HepG2 (cell line): ENCODE data around the gene TXNRD2. TPM values are rescaled to one million over a fixed set of nuclear protein-coding genes. Genes with fewer than 3 reads are reported as not detected.

Source experiments
- ARID2 ChIP-seq: sonication (generic); formaldehyde crosslinking; IDR thresholded peaks from 2 replicates; pipeline ENCODE4 v1.8.1; 2022; ENCODE audit warnings: mild to moderate bottlenecking, missing genetic modification reagents, borderline replicate concordance
- HNF4A ChIP-seq: sonication (generic); formaldehyde crosslinking; IDR thresholded peaks from 2 replicates; pipeline ENCODE4 v1.4.0; 2020; ENCODE audit warnings: missing genetic modification reagents
- MBD4 ChIP-seq: IDR thresholded peaks from 2 replicates; pipeline ENCODE4 v1.6.1; 2012; ENCODE audit warnings: low read length, inconsistent platforms, borderline replicate concordance
- MYC ChIP-seq: sonication (generic); formaldehyde crosslinking; IDR thresholded peaks from 2 replicates; pipeline ENCODE4 v1.9.0; 2021; ENCODE audit warnings: missing genetic modification reagents, borderline replicate concordance
- MYNN ChIP-seq: sonication (generic); formaldehyde crosslinking; IDR thresholded peaks from 2 replicates; pipeline ENCODE4 v1.4.0; 2020; ENCODE audit warnings: mild to moderate bottlenecking, low read depth, missing genetic modification reagents
- PHB2 ChIP-seq: fragments of 450-650 bp; IDR thresholded peaks from 2 replicates; pipeline ENCODE4 v1.6.1; 2018; ENCODE audit not compliant: partially characterized antibody
- TFDP2 ChIP-seq: sonication (generic); formaldehyde crosslinking; IDR thresholded peaks from 2 replicates; pipeline ENCODE4 v1.4.0; 2020; ENCODE audit warnings: missing genetic modification reagents
- ZNF205 ChIP-seq: IDR thresholded peaks from 2 replicates; pipeline ENCODE4 v1.6.1; 2018; ENCODE audit warnings: missing biosample characterization, missing genetic modification reagents
- ZNF33A ChIP-seq: sonication (generic); formaldehyde crosslinking; IDR thresholded peaks from 2 replicates; pipeline ENCODE4 v1.5.1; 2020; ENCODE audit warnings: missing genetic modification reagents, mild to moderate bottlenecking, moderate library complexity, borderline replicate concordance
- ZNF747 ChIP-seq: sonication (generic); formaldehyde crosslinking; IDR thresholded peaks from 2 replicates; pipeline ENCODE4 v1.8.1; 2023; ENCODE audit warnings: missing genetic modification reagents, mild to moderate bottlenecking, borderline replicate concordance
- polyA plus RNA-seq, 8 experiments: library from polyadenylated mRNA; depleted of rRNA in 3 of 8; stranded (reverse) in 7 of 8; unstranded in 1 of 8; fragments of >200 nt; fragmentation: Illumina TruSeq in 4 of 8; extraction: Trizol in 4 of 8; gene quantifications; 2 replicates each; pipeline versions ENCODE4 v1.2.1 to v1.2.3, GENCODE V29; 2011 to 2016; ENCODE audit warnings: low read depth in 4 of 8, missing spikeins in 1 of 8, mixed read lengths in 1 of 8; ENCODE audit not compliant: insufficient read depth in 1 of 8
- total RNA-seq, 5 experiments: library from RNA; depleted of rRNA; stranded (reverse); fragments of >200 nt; fragmentation: Illumina TruSeq; extraction: Trizol; gene quantifications; 2 replicates each; pipeline ENCODE4 v1.2.3, GENCODE V29; 2016; ENCODE audit warnings: low read depth in 1 of 5
- TF ChIP-seq, protein P1 (sequence below): sonication (generic); formaldehyde crosslinking; IDR thresholded peaks from 2 replicates; pipeline ENCODE4 v1.5.1; 2020; ENCODE audit warnings: mild to moderate bottlenecking, missing genetic modification reagents, moderate library complexity
- TF ChIP-seq, protein P2 (sequence below): sonication (generic); formaldehyde crosslinking; IDR thresholded peaks from 2 replicates; pipeline ENCODE4 v1.4.0; 2020; ENCODE audit warnings: missing genetic modification reagents; ENCODE audit errors: not compliant biosample characterization
- TF ChIP-seq, protein P3 (sequence below): sonication (generic); formaldehyde crosslinking; IDR thresholded peaks from 2 replicates; pipeline ENCODE4 v1.4.0; 2020; ENCODE audit warnings: missing genetic modification reagents
- TF ChIP-seq, protein P4 (sequence below): sonication (generic); formaldehyde crosslinking; IDR thresholded peaks from 2 replicates; pipeline ENCODE4 v1.4.0; 2020; ENCODE audit warnings: mild to moderate bottlenecking, missing genetic modification reagents
- TF ChIP-seq, protein P5 (sequence below): sonication (generic); formaldehyde crosslinking; IDR thresholded peaks from 2 replicates; pipeline ENCODE4 v1.5.0; 2020; ENCODE audit warnings: missing genetic modification reagents, mild to moderate bottlenecking, borderline replicate concordance
- TF ChIP-seq, protein P6 (sequence below): sonication (generic); formaldehyde crosslinking; IDR thresholded peaks from 2 replicates; pipeline ENCODE4 v1.8.1; 2023; ENCODE audit warnings: missing genetic modification reagents, mild to moderate bottlenecking, borderline replicate concordance
- TF ChIP-seq, protein P7 (sequence below): sonication (generic); formaldehyde crosslinking; IDR thresholded peaks from 2 replicates; pipeline ENCODE4 v1.4.0; 2020; ENCODE audit warnings: missing genetic modification reagents, borderline replicate concordance

Gene TXNRD2
- total and polyA plus RNA-seq, 2 of the 13 experiments (the other 11 are each of a cell fraction or from before 2014, with no cell fraction given): 17.5 to 18.6 TPM

DNA sequence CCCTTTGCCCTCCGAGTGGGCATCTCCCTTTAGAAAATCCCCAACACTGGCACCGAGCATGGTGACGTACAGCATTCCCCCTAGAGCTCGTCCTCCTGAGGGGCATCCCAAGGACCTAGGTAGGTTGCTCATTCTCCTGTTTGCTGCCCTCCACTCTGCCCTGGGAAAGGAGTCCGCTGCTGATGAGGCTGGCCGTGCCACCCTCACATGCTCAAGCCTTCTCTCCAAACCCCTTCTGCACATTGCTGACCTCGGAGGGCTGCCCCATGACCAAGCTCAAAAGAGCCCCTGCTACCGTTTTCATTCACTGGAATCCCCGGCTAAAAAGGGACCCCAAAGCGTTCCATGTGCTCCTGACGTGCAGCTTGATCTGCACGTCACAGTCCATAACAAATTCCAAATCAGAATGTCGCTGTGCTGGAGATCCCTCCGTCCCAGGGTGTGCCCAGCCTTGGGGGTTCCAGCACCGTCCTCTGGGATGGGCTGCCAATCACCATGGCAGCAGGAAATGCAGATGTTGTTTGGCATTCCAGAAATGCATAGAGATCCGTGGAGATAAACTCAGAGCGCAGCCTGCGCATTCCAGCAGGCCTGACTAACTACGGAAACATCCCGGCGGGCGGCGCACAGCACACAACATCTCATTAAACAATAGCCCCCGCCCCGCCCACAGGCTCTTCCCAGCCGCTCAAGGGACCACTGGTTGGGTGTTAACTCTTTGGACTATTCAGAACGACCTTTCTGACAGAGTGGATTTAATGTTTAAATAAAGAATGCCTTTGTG is 60.6 kb downstream of the TXNRD2 start (continued):
- TF ChIP-seq, protein P1, sequence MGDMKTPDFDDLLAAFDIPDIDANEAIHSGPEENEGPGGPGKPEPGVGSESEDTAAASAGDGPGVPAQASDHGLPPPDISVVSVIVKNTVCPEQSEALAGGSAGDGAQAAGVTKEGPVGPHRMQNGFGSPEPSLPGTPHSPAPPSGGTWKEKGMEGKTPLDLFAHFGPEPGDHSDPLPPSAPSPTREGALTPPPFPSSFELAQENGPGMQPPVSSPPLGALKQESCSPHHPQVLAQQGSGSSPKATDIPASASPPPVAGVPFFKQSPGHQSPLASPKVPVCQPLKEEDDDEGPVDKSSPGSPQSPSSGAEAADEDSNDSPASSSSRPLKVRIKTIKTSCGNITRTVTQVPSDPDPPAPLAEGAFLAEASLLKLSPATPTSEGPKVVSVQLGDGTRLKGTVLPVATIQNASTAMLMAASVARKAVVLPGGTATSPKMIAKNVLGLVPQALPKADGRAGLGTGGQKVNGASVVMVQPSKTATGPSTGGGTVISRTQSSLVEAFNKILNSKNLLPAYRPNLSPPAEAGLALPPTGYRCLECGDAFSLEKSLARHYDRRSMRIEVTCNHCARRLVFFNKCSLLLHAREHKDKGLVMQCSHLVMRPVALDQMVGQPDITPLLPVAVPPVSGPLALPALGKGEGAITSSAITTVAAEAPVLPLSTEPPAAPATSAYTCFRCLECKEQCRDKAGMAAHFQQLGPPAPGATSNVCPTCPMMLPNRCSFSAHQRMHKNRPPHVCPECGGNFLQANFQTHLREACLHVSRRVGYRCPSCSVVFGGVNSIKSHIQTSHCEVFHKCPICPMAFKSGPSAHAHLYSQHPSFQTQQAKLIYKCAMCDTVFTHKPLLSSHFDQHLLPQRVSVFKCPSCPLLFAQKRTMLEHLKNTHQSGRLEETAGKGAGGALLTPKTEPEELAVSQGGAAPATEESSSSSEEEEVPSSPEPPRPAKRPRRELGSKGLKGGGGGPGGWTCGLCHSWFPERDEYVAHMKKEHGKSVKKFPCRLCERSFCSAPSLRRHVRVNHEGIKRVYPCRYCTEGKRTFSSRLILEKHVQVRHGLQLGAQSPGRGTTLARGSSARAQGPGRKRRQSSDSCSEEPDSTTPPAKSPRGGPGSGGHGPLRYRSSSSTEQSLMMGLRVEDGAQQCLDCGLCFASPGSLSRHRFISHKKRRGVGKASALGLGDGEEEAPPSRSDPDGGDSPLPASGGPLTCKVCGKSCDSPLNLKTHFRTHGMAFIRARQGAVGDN (CRISPR knock-in tag): peak; percentile 83
- TF ChIP-seq, protein P2, sequence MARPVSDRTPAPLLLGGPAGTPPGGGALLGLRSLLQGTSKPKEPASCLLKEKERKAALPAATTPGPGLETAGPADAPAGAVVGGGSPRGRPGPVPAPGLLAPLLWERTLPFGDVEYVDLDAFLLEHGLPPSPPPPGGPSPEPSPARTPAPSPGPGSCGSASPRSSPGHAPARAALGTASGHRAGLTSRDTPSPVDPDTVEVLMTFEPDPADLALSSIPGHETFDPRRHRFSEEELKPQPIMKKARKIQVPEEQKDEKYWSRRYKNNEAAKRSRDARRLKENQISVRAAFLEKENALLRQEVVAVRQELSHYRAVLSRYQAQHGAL (CRISPR knock-in tag): no peak
- no peak; the same call in 1 of the 2 replicates for TF ChIP-seq ZNF205 (CRISPR knock-in tag)
- TF ChIP-seq MBD4: no peak
- no peak for TF ChIP-seq TFDP2
- TF ChIP-seq, protein P3, sequence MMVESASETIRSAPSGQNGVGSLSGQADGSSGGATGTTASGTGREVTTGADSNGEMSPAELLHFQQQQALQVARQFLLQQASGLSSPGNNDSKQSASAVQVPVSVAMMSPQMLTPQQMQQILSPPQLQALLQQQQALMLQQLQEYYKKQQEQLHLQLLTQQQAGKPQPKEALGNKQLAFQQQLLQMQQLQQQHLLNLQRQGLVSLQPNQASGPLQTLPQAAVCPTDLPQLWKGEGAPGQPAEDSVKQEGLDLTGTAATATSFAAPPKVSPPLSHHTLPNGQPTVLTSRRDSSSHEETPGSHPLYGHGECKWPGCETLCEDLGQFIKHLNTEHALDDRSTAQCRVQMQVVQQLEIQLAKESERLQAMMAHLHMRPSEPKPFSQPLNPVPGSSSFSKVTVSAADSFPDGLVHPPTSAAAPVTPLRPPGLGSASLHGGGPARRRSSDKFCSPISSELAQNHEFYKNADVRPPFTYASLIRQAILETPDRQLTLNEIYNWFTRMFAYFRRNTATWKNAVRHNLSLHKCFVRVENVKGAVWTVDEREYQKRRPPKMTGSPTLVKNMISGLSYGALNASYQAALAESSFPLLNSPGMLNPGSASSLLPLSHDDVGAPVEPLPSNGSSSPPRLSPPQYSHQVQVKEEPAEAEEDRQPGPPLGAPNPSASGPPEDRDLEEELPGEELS (CRISPR knock-in tag): peak; percentile 92
- peak; percentile 45; the same call in 1 of the 2 replicates for TF ChIP-seq ZNF747 (CRISPR knock-in tag)
- no peak; the same call in 1 of the 2 replicates for TF ChIP-seq HNF4A (CRISPR knock-in tag)
- no peak; the same call in 1 of the 2 replicates for TF ChIP-seq MYC (CRISPR knock-in tag)
- TF ChIP-seq ZNF33A (CRISPR knock-in tag): no peak
- TF ChIP-seq PHB2: no peak
- TF ChIP-seq, protein P4, sequence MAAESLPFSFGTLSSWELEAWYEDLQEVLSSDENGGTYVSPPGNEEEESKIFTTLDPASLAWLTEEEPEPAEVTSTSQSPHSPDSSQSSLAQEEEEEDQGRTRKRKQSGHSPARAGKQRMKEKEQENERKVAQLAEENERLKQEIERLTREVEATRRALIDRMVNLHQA (CRISPR knock-in tag): no peak
- TF ChIP-seq, protein P5, sequence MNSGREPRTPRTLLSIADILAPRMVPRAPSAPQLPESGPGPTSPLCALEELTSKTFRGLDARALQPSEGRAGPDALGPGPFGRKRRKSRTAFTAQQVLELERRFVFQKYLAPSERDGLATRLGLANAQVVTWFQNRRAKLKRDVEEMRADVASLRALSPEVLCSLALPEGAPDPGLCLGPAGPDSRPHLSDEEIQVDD (CRISPR knock-in tag): no peak
- no peak for TF ChIP-seq MYNN
- TF ChIP-seq, protein P6, sequence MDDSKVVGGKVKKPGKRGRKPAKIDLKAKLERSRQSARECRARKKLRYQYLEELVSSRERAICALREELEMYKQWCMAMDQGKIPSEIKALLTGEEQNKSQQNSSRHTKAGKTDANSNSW: no peak; the same call in 1 of the 2 replicates
- TF ChIP-seq, protein P7, sequence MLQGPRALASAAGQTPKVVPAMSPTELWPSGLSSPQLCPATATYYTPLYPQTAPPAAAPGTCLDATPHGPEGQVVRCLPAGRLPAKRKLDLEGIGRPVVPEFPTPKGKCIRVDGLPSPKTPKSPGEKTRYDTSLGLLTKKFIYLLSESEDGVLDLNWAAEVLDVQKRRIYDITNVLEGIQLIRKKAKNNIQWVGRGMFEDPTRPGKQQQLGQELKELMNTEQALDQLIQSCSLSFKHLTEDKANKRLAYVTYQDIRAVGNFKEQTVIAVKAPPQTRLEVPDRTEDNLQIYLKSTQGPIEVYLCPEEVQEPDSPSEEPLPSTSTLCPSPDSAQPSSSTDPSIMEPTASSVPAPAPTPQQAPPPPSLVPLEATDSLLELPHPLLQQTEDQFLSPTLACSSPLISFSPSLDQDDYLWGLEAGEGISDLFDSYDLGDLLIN: 0 out of 2 replicates have a peak, but pooled peaks have one; percentile 61
- no peak for TF ChIP-seq ARID2 (CRISPR knock-in tag)
